ENCODE data around the gene PACS2. TPM values are rescaled to one million over a fixed set of nuclear protein-coding genes. Genes with fewer than 3 reads are reported as not detected.

PACS2 gene
- total and polyA plus RNA-seq, 4 donors: 5.1 to 21.9 (median 9.8) TPM

- no peak for DNase-seq (ENCODE audit: low spot score)
- WGBS: 21% methylated on average over 48 of the region's 48 CpGs
- H3K36me3 ChIP-seq (ENCODE audit: control insufficient read depth in 4 of 4, insufficient read depth in 3 of 4, low read depth in 1 of 4, low read length in 3 of 4): peaks cover 0 to 3% (median 0%) of the 10 kb centered on the region in 4 donors
- peaks cover 11 to 15% (median 12%) of the 10 kb centered on the region in 4 donors for H3K4me1 ChIP-seq (ENCODE audit: control insufficient read depth in 4 of 4, insufficient read depth in 4 of 4, low read length in 3 of 4)
- peak overlapping the region; percentile 29 to 87 (median 58) for H3K4me3 ChIP-seq (ENCODE audit: low read depth in 1 of 3, low read length in 3 of 3)
- no peaks in the 10 kb centered on the region for H3K27me3 ChIP-seq (ENCODE audit: control insufficient read depth in 4 of 4, insufficient read depth in 4 of 4, low read length in 3 of 4)
- no peak for TF ChIP-seq NR2F2 (IDR thresholded peaks at IDR 0.05)
- TF ChIP-seq FOXA1 (IDR thresholded peaks at IDR 0.05): no peak
- TF ChIP-seq RAD21 (IDR thresholded peaks at IDR 0.05): no peak
- no peak for TF ChIP-seq SP1 (IDR thresholded peaks at IDR 0.05)
- no peak for TF ChIP-seq HNF4A (conservative IDR thresholded peaks at IDR 0.05)
- no peak for TF ChIP-seq MAX (IDR thresholded peaks at IDR 0.05)
- TF ChIP-seq TAF1 (conservative IDR thresholded peaks at IDR 0.05): no peak
- TF ChIP-seq EGR1 (IDR thresholded peaks at IDR 0.05; ENCODE audit: low read depth in 2 of 2): no peak
- no peak for TF ChIP-seq YY1 (IDR thresholded peaks at IDR 0.05)
- H3K9ac ChIP-seq (ENCODE audit: low read depth in 1 of 2, low read length in 2 of 2): peak overlapping the region in 1 of 2 donors; percentile 64
- H3K27ac ChIP-seq (ENCODE audit: low read depth in 1 of 2, low read length in 2 of 2): peak overlapping the region; percentile 64 to 74
- H3K9me3 ChIP-seq (ENCODE audit: control insufficient read depth in 4 of 4, low read length in 3 of 4): no peaks in the 10 kb centered on the region
Observed at GRCh38 chr14:105313381-105314286, 914 bp upstream of the PACS2 start.

GRCh38 chr14:105315211-105315721, 718 bp downstream of the PACS2 start:
- Histone ChIP-seq H3K4me1 (ENCODE audit: control insufficient read depth in 4 of 4, insufficient read depth in 4 of 4, low read length in 3 of 4) (peaks cover 11 to 15% (median 12%) of the 10 kb centered on the region in 4 donors), H3K27ac (ENCODE audit: low read depth in 1 of 2, low read length in 2 of 2) (peak overlapping the region; percentile 1 to 19), H3K27me3 (ENCODE audit: control insufficient read depth in 4 of 4, insufficient read depth in 4 of 4, low read length in 3 of 4) (no peaks in the 10 kb centered on the region), H3K9ac (ENCODE audit: low read depth in 1 of 2, low read length in 2 of 2) (peak overlapping the region in 1 of 2 donors; percentile 1), H3K4me3 (ENCODE audit: low read depth in 1 of 3, low read length in 3 of 3) (peak overlapping the region; percentile 65 to 95 (median 74)), H3K36me3 (ENCODE audit: control insufficient read depth in 4 of 4, insufficient read depth in 3 of 4, low read depth in 1 of 4, low read length in 3 of 4) (peaks cover 0 to 3% (median 0%) of the 10 kb centered on the region in 4 donors), H3K9me3 (ENCODE audit: control insufficient read depth in 4 of 4, low read length in 3 of 4) (no peaks in the 10 kb centered on the region)
- TF ChIP-seq TAF1 (conservative IDR thresholded peaks at IDR 0.05) (no peak), CTCF (IDR thresholded peaks at IDR 0.05; ENCODE audit: low read depth, low read length, missing input control) (no peak), NR2F2 (IDR thresholded peaks at IDR 0.05) (no peak), YY1 (IDR thresholded peaks at IDR 0.05) (no peak), SP1 (IDR thresholded peaks at IDR 0.05) (no peak), RAD21 (IDR thresholded peaks at IDR 0.05) (no peak), FOXA2 (IDR thresholded peaks at IDR 0.05) (no peak), ATF3 (IDR thresholded peaks at IDR 0.05) (no peak), JUND (IDR thresholded peaks at IDR 0.05) (no peak), FOXA1 (IDR thresholded peaks at IDR 0.05) (no peak), RXRA (IDR thresholded peaks at IDR 0.05) (no peak), HNF4G (IDR thresholded peaks at IDR 0.05) (no peak), HNF4A (conservative IDR thresholded peaks at IDR 0.05) (no peak), MAX (IDR thresholded peaks at IDR 0.05) (no peak), EGR1 (IDR thresholded peaks at IDR 0.05; ENCODE audit: low read depth in 2 of 2) (no peak), REST (IDR thresholded peaks at IDR 0.05) (no peak), GABPA (IDR thresholded peaks at IDR 0.05 in 1 of 2, conservative IDR thresholded peaks at IDR 0.05 in 1 of 2) (no peak), ZBTB33 (IDR thresholded peaks at IDR 0.05) (no peak)
- DNase-seq (ENCODE audit: low spot score): no peak
- WGBS: 1% methylated on average over 54 of the region's 54 CpGs
